Neural progenitor cell (in vitro differentiated cells): ENCODE data around the gene KIRREL3. TPM values are rescaled to one million over a fixed set of nuclear protein-coding genes. Genes with fewer than 3 reads are reported as not detected.

Source experiments
- DNase-seq: peaks from one replicate; pipeline ENCODE4 v3.0.0-alpha.2; 2016; ENCODE audit warnings: low spot score
- H2AFZ ChIP-seq: fragments of 200-600 bp; sonication (generic); replicated peaks from 2 replicates; pipeline ENCODE4 v1.6.1; 2016; ENCODE audit warnings: antibody characterized with exemption
- H3F3A ChIP-seq: fragments of 200-600 bp; sonication (generic); 2 replicates; pipeline ENCODE4 v1.6.1; 2016; ENCODE audit warnings: antibody characterized with exemption, low read depth
- H3K27ac ChIP-seq: fragments of 200-600 bp; sonication (generic); 2 replicates; pipeline ENCODE4 v1.5.1; 2016; ENCODE audit warnings: mild to moderate bottlenecking
- H3K27me3 ChIP-seq: fragments of 200-600 bp; sonication (generic); 2 replicates; pipeline ENCODE4 v1.6.1; 2016; ENCODE audit warnings: mild to moderate bottlenecking, moderate library complexity
- H3K36me3 ChIP-seq: fragments of 200-600 bp; sonication (generic); 2 replicates; pipeline ENCODE4 v1.5.1; 2016
- H3K4me1 ChIP-seq: fragments of 200-600 bp; sonication (generic); 2 replicates; pipeline ENCODE4 v1.6.1; 2016; ENCODE audit warnings: mixed run types
- H3K4me2 ChIP-seq: fragments of 200-600 bp; sonication (generic); 2 replicates; pipeline ENCODE4 v1.6.1; 2016
- H3K4me3 ChIP-seq: fragments of 200-600 bp; sonication (generic); 2 replicates; pipeline ENCODE4 v1.5.1; 2016
- H3K79me2 ChIP-seq: fragments of 200-600 bp; sonication (generic); 2 replicates; pipeline ENCODE4 v1.6.1; 2016; ENCODE audit warnings: low read depth
- H3K9ac ChIP-seq: fragments of 200-600 bp; sonication (generic); 2 replicates; pipeline ENCODE4 v1.6.1; 2016
- H3K9me3 ChIP-seq: fragments of 200-600 bp; sonication (generic); 2 replicates; pipeline ENCODE4 v1.5.1; 2016; ENCODE audit warnings: low read depth
- H4K20me1 ChIP-seq: fragments of 200-600 bp; sonication (generic); 2 replicates; pipeline ENCODE4 v1.6.1; 2016; ENCODE audit warnings: low read depth
- H3K27ac Mint-ChIP-seq: 3 replicates; pipeline ENCODE4 v1.8.0; 2021; ENCODE audit warnings: mixed read lengths
- H3K27me3 Mint-ChIP-seq: 2 replicates; pipeline ENCODE4 v1.8.0; 2022; ENCODE audit warnings: low read depth, mild to moderate bottlenecking, inconsistent platforms, moderate library complexity, mixed read lengths; ENCODE audit not compliant: insufficient read depth
- H3K36me3 Mint-ChIP-seq: 3 replicates; pipeline ENCODE4 v1.8.0; 2021; ENCODE audit warnings: mixed read lengths
- H3K4me1 Mint-ChIP-seq: 3 replicates; pipeline ENCODE4 v1.8.0; 2021; ENCODE audit warnings: mixed read lengths
- H3K4me3 Mint-ChIP-seq: 3 replicates; pipeline ENCODE4 v1.8.0; 2021; ENCODE audit warnings: mild to moderate bottlenecking, moderate library complexity, mixed read lengths
- H3K9me3 Mint-ChIP-seq: 3 replicates; pipeline ENCODE4 v1.8.0; 2020; ENCODE audit warnings: mixed read lengths
- EZH2 ChIP-seq: fragments of 200-600 bp; sonication (generic); IDR thresholded peaks from 2 replicates; pipeline ENCODE4 v1.6.1; 2017; ENCODE audit warnings: antibody characterized with exemption, mild to moderate bottlenecking, moderate library complexity
- EZH2phosphoT487 ChIP-seq: fragments of 200-600 bp; sonication (generic); IDR thresholded peaks from 2 replicates; pipeline ENCODE4 v1.6.1; 2017; ENCODE audit warnings: antibody characterized with exemption
- total RNA-seq: library from RNA; depleted of rRNA; stranded (reverse); fragments of >200 nt; gene quantifications from 2 replicates; pipeline ENCODE4 v1.2.3, GENCODE V29; 2015; ENCODE audit warnings: low replicate concordance
- TF ChIP-seq, protein P1 (sequence below): fragments of 200-600 bp; sonication (generic); IDR thresholded peaks from 2 replicates; pipeline ENCODE4 v1.5.1; 2017; ENCODE audit warnings: antibody characterized with exemption, mild to moderate bottlenecking

KIRREL3 gene
- total RNA-seq, 1 donor from 2014 or later: 1.1 TPM

DNA sequence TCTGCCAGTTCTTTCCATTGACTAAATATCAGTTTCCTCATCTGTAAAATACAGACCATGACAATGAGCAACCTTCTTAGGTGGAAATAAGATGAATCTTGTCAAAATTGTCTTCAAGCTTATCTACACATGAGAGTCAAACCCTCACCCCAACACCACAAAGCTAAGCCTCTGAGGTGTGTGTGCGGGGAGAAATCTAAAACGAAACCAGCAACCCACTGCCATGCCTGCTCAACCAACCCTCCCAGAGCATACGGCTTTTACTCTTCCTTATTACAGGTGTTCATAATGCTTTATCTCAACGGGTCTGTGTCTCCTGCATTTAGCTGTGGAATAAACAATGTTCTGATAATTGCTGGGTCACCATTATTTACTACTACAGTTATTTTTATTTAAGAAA is 235.4 kb downstream of the KIRREL3 start:
- no peak for DNase-seq
- Mint-ChIP-seq H3K4me1 (no peaks in the 10 kb centered on the region), H3K9me3 (no peaks in the 10 kb centered on the region), H3K36me3 (no peaks in the 10 kb centered on the region), H3K27me3 (peaks cover 2% of the 10 kb centered on the region), H3K4me3 (no peak overlapping the region), H3K27ac (no peak overlapping the region)
- no peaks in the 10 kb centered on the region for H4K20me1 ChIP-seq
- H3K36me3 ChIP-seq: no peaks in the 10 kb centered on the region
- no peak overlapping the region for H3K4me2 ChIP-seq
- H3K4me1 ChIP-seq: no peaks in the 10 kb centered on the region
- H3K27me3 ChIP-seq: no peaks in the 10 kb centered on the region
- no peak overlapping the region for H2AFZ ChIP-seq
- H3K27ac ChIP-seq: no peak overlapping the region
- no peaks in the 10 kb centered on the region for H3F3A ChIP-seq
- TF ChIP-seq EZH2phosphoT487 (no peak), EZH2 (no peak)
- TF ChIP-seq, protein P1, sequence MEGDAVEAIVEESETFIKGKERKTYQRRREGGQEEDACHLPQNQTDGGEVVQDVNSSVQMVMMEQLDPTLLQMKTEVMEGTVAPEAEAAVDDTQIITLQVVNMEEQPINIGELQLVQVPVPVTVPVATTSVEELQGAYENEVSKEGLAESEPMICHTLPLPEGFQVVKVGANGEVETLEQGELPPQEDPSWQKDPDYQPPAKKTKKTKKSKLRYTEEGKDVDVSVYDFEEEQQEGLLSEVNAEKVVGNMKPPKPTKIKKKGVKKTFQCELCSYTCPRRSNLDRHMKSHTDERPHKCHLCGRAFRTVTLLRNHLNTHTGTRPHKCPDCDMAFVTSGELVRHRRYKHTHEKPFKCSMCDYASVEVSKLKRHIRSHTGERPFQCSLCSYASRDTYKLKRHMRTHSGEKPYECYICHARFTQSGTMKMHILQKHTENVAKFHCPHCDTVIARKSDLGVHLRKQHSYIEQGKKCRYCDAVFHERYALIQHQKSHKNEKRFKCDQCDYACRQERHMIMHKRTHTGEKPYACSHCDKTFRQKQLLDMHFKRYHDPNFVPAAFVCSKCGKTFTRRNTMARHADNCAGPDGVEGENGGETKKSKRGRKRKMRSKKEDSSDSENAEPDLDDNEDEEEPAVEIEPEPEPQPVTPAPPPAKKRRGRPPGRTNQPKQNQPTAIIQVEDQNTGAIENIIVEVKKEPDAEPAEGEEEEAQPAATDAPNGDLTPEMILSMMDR: no peak
- H3K4me3 ChIP-seq: no peak overlapping the region
- no peaks in the 10 kb centered on the region for H3K79me2 ChIP-seq
- H3K9ac ChIP-seq: no peak overlapping the region
- H3K9me3 ChIP-seq: no peaks in the 10 kb centered on the region

DNA sequence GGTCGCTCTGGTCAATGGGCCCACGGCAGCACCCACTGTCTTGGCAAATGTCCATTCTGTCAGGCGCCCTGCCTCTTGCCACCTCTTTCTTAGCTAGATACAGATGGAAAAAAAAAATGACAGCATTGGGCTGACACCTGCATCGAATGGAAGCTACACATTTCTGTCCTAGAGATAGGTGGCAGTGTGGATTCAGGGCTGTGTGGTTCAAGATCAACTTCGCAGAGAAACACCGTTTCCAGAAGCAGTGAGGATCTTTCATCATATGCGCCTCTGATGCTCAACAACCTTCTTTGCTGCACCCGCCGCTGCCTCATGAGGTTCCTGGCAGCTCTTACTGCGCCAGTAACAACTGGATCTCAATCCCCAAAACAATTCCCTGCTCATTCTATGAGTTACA is 236.3 kb downstream of the KIRREL3 start:
- H4K20me1 ChIP-seq: no peaks in the 10 kb centered on the region
- H2AFZ ChIP-seq: no peak overlapping the region
- no peaks in the 10 kb centered on the region for H3F3A ChIP-seq
- TF ChIP-seq, protein P1: no peak
- TF ChIP-seq EZH2phosphoT487 (no peak), EZH2 (no peak)
- Mint-ChIP-seq H3K9me3 (no peaks in the 10 kb centered on the region), H3K27ac (no peak overlapping the region), H3K4me1 (no peaks in the 10 kb centered on the region), H3K27me3 (peaks cover 2% of the 10 kb centered on the region), H3K4me3 (no peak overlapping the region), H3K36me3 (no peaks in the 10 kb centered on the region)
- H3K9ac ChIP-seq: no peak overlapping the region
- no peaks in the 10 kb centered on the region for H3K4me1 ChIP-seq
- H3K4me2 ChIP-seq: no peak overlapping the region
- H3K4me3 ChIP-seq: no peak overlapping the region
- no peaks in the 10 kb centered on the region for H3K27me3 ChIP-seq
- H3K79me2 ChIP-seq: no peaks in the 10 kb centered on the region
- no peaks in the 10 kb centered on the region for H3K9me3 ChIP-seq
- H3K27ac ChIP-seq: no peak overlapping the region
- H3K36me3 ChIP-seq: no peaks in the 10 kb centered on the region
- DNase-seq: no peak

DNA sequence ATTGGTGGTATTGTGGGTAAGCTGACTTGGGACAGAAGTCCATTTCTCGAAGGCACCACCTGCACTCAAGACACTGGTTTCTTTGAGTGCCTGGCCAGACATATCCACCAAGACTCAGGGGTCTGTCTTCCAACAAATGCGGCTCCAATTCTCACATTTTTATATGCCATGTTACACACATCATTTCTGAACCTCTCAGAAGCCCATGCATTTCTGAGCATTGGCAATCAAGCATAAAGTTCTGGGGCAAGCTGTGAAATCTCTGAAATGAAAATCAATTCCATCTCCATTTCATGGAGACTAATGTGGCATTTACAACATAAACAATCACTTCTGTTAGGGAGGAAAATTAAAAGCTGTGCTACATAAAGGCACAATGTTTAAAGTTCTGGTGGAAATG is 243.7 kb downstream of the KIRREL3 start:
- Mint-ChIP-seq H3K27ac (no peak overlapping the region), H3K27me3 (no peaks in the 10 kb centered on the region), H3K36me3 (no peaks in the 10 kb centered on the region), H3K9me3 (no peaks in the 10 kb centered on the region), H3K4me1 (peaks cover 17% of the 10 kb centered on the region), H3K4me3 (no peak overlapping the region)
- H3K4me1 ChIP-seq: peaks cover 9% of the 10 kb centered on the region
- H3K9ac ChIP-seq: no peak overlapping the region
- TF ChIP-seq, protein P1: no peak
- TF ChIP-seq EZH2 (no peak), EZH2phosphoT487 (no peak)
- H3K9me3 ChIP-seq: no peaks in the 10 kb centered on the region
- no peak for DNase-seq
- H3K27me3 ChIP-seq: no peaks in the 10 kb centered on the region
- no peaks in the 10 kb centered on the region for H4K20me1 ChIP-seq
- H2AFZ ChIP-seq: no peak overlapping the region
- no peak overlapping the region for H3K4me2 ChIP-seq
- no peak overlapping the region for H3K27ac ChIP-seq
- H3K79me2 ChIP-seq: no peaks in the 10 kb centered on the region
- H3F3A ChIP-seq: no peaks in the 10 kb centered on the region
- H3K36me3 ChIP-seq: no peaks in the 10 kb centered on the region
- H3K4me3 ChIP-seq: no peak overlapping the region

DNA sequence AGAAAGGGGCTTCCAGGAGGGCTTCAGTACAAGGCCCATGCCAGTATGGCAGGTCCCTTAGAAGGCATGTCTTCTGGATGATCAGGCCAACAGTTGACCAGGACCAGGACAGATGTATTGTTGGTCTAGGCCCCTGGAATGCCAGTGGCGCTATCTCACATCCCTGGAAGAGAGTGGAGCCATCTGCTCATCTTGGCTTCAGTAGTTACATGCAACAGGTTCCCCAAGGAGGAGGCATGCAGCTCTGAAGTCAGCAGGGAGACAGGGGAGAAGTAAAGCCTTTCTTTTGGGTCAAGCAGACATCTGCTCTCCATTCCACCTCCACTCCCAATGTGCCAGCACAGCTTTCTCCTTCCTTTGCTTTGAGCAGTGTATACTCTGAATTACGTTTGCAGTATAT is 244.1 kb downstream of the KIRREL3 start:
- no peak overlapping the region for H3K4me3 ChIP-seq
- peaks cover 9% of the 10 kb centered on the region for H3K4me1 ChIP-seq
- H3K27me3 Mint-ChIP-seq: no peaks in the 10 kb centered on the region
- H3K9ac ChIP-seq: no peak overlapping the region
- H3K4me2 ChIP-seq: no peak overlapping the region
- no peaks in the 10 kb centered on the region for H3K79me2 ChIP-seq
- H3K4me1 Mint-ChIP-seq: peaks cover 17% of the 10 kb centered on the region
- TF ChIP-seq EZH2 (no peak), EZH2phosphoT487 (no peak)
- TF ChIP-seq, protein P1: no peak
- H3K36me3 ChIP-seq: no peaks in the 10 kb centered on the region
- no peak overlapping the region for H3K27ac Mint-ChIP-seq
- no peaks in the 10 kb centered on the region for H3K27me3 ChIP-seq
- H4K20me1 ChIP-seq: no peaks in the 10 kb centered on the region
- no peak for DNase-seq
- H2AFZ ChIP-seq: no peak overlapping the region
- H3K9me3 Mint-ChIP-seq: no peaks in the 10 kb centered on the region
- no peak overlapping the region for H3K27ac ChIP-seq
- no peaks in the 10 kb centered on the region for H3F3A ChIP-seq
- H3K9me3 ChIP-seq: no peaks in the 10 kb centered on the region
- H3K4me3 Mint-ChIP-seq: no peak overlapping the region
- H3K36me3 Mint-ChIP-seq: no peaks in the 10 kb centered on the region
